ENCODE data around the gene RPRD1A. TPM values are rescaled to one million over a fixed set of nuclear protein-coding genes. Genes with fewer than 3 reads are reported as not detected.
"Not testable (repeated sequence)": the region's sequence is repeated elsewhere in the genome, so short reads cannot be mapped to it uniquely, and the experiment has no call there.

RPRD1A gene
- total RNA-seq, 1 experiment from 2014 or later, result 58.5 TPM

DNA sequence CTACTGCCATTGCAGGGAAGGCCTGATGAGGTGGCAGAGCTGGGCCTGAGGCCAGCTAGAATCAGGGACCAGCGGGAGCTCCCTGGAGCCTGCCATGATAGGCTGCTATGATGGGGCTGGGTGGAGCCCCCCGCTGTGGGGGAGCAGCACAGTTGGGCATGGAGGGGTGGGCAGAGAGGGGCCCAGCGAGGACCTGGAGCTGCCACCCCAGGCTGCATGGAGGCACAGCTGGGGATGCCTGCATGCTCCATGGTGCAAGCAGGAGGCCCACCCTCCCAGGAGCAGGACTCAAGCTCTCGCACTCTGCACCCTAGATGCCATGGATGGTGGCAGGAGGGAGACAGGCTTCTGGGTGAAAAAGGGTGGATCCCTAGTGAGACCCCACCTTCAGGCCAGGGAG lies 17.8 kb upstream of the RPRD1A start:
- in situ Hi-C loops (cut with HindIII; ENCODE audit: low pct_unique_long_range_greater_than_20kb, low sequenced_read_pairs), result no loop called here
- no peak for DNase-seq (ENCODE audit: low read depth, low spot score)

DNA sequence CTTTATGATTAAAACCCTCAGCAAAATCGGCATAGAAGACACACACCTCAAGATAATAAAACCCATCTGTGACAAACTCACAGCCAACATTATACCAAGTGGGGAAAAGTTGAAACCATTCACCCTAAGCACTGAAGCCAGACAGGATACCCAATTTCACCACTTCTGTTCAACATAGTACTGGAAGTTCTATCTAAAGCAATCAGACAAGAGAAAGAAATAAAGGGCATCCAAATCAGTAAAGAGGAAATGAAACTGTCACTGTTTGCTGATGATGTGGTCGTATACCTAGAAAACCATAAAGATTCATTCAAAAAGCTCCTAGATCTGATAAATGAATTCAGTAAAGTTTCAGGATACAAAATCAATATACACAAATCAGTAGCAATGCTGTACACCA lies 16.4 kb upstream of the RPRD1A start:
- no peak for DNase-seq (ENCODE audit: low read depth, low spot score)
- in situ Hi-C loops (cut with HindIII; ENCODE audit: low pct_unique_long_range_greater_than_20kb, low sequenced_read_pairs), result no loop called here

- DNase-seq (ENCODE audit: low read depth, low spot score); in situ Hi-C loops (cut with HindIII; ENCODE audit: low pct_unique_long_range_greater_than_20kb, low sequenced_read_pairs): not testable (repeated sequence)
Measured at GRCh38 chr18:36081118-36081517, 13.8 kb upstream of the RPRD1A start.

DNA sequence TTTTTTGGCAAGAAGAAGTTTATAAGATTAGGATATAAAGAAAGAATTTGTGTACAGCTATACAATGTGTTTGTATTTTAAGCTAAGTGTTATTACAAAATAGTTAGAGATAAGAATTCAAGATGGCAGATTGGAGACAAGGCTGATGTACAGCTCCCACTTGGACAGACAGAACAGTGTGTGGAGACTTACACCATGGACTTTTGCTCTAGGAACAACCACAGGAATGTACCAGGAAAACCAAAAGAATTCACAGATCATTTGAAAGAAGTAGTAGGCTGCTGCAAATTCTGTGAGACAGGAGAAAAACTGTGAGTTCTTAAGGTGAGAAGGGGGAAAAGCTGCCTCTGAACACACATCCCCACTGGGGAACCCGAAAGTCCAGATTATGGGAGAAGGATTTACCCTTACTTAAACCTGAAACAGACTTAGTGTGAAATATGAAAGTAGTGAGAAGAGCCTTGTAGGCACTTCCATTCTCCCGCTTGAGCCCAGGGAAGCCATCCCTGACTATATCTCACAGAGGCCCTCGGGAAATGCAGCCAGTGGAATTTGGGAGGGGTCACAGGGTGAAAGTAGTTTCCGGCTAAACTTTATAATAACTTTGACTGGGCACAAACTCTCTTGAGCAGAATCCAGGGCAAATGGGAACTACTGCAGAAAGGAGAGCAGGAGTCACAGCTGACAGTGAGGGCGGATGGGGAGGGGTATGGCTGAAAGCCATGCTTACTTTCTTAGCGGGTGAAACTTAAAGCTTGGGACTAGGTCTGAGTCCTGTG lies 11.6 kb upstream of the RPRD1A start:
- in situ Hi-C loops (cut with HindIII; ENCODE audit: low pct_unique_long_range_greater_than_20kb, low sequenced_read_pairs), result no loop called here
- DNase-seq (ENCODE audit: low read depth, low spot score), result no peak

- in situ Hi-C loops (cut with HindIII; ENCODE audit: low pct_unique_long_range_greater_than_20kb, low sequenced_read_pairs); DNase-seq (ENCODE audit: low read depth, low spot score): not testable (repeated sequence)
Measured at GRCh38 chr18:36077764-36078163, 10.4 kb upstream of the RPRD1A start.

DNA sequence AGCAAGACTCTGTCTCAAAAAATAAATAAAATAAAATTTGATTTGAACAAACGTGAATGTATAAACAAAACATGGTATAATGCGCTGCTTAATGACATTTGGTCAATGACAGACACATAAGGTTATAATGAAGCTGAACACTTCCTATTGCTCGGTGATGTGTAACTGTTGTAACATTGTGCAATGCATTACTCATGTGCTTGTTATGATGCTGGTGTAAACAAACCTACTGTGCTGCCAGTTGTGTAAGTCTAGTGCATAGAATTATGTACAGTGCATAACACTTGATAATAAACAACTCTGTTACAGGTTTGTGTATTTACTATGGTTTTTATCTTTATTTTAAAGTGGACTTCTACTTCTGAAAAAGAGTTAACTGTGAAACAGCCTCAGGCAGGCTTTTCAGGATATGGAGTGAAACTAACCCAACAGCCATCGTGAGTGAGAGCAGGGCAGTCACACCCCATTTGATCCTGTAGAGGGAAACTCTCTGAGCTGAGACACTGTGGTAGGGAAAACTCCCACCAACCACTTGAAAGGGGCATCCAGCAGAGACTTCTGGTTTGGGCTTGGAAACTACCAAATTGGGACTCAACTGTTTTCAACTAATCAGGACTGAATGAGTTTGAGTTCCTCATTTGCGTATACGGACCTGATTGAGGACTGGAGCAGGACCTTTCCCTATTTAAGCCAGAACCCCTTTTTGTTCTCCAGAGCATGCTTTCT lies 8.7 kb upstream of the RPRD1A start:
- in situ Hi-C loops (cut with HindIII; ENCODE audit: low pct_unique_long_range_greater_than_20kb, low sequenced_read_pairs), result no loop called here

DNA sequence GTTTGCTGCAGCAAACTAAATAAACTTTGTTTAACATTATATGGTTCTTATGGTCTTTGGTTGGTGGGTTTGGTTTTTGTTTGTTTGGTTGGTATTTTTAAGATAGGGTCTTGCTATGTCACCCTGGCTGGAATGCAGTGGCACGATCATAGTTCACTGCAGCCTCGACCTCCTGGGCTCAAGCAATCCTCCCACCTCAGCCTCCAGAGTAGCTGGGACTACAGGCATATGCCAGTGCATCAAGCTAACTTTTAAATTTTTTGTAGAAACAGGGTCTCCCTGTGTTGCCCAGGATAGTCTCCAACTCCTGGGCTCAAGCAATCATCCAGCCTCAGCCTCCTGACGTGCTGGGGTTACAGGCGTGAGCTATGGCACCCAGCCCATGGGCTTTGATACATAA lies 7.1 kb upstream of the RPRD1A start:
- no peak for DNase-seq (ENCODE audit: low read depth, low spot score)
- in situ Hi-C loops (cut with HindIII; ENCODE audit: low pct_unique_long_range_greater_than_20kb, low sequenced_read_pairs), result no loop called here

More for the DNA sequence above, 8.7 kb upstream of the RPRD1A start:
- peak; percentile 24 for DNase-seq (ENCODE audit: low read depth, low spot score)

DNA sequence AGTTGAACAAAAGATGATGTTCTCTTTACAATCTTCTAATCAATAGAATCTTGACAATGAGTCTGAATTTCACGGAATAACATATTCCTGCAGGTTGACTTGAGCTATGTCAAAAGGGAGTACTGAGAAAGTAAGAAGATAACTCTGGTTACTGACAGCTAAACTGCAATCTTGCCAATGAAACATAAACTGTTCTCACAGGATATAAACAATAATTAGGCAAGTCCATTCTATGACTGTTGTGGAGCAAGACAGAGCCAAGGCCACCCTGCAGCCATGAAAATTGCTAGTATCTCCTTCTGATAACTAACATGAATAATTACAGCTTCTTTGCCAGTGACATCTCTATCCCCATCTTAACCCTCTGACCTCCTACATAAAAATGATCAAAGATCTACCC lies 6.3 kb upstream of the RPRD1A start:
- DNase-seq (ENCODE audit: low read depth, low spot score), result no peak
- in situ Hi-C loops (cut with HindIII; ENCODE audit: low pct_unique_long_range_greater_than_20kb, low sequenced_read_pairs), result no loop called here

- in situ Hi-C loops (cut with HindIII; ENCODE audit: low pct_unique_long_range_greater_than_20kb, low sequenced_read_pairs), result not testable (repeated sequence)
Measured at GRCh38 chr18:36072406-36072805, 5.0 kb upstream of the RPRD1A start.

GRCh38 chr18:36066686-36067054 lies 689 bp downstream of the RPRD1A start:
- DNase-seq (ENCODE audit: low read depth, low spot score), result peak; percentile 2
- in situ Hi-C loops (cut with HindIII; ENCODE audit: low pct_unique_long_range_greater_than_20kb, low sequenced_read_pairs), result no loop called here

More at GRCh38 chr18:36072406-36072805, 5.0 kb upstream of the RPRD1A start:
- not testable (repeated sequence) for DNase-seq (ENCODE audit: low read depth, low spot score)

- in situ Hi-C loops (cut with HindIII; ENCODE audit: low pct_unique_long_range_greater_than_20kb, low sequenced_read_pairs), result no loop called here
- DNase-seq (ENCODE audit: low read depth, low spot score), result peak; percentile 74
Measured at GRCh38 chr18:36066001-36066400, 1.4 kb downstream of the RPRD1A start.

DNA sequence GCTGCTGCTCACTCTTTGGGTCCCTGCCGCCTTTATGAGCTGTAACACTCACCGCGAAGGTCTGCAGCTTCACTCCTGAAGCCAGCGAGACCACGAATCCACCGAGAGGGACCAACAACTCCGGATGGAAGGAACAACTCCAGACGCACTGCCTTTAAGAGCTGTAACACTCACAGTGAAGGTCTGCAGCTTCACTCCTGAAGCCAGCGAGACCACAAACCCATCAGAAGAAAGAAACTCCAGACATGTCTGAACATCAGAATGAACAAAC lies 2.6 kb downstream of the RPRD1A start:
- in situ Hi-C loops (cut with HindIII; ENCODE audit: low pct_unique_long_range_greater_than_20kb, low sequenced_read_pairs); DNase-seq (ENCODE audit: low read depth, low spot score): not testable (repeated sequence)

GRCh38 chr18:36064027-36064808 lies 3.1 kb downstream of the RPRD1A start:
- in situ Hi-C loops (cut with HindIII; ENCODE audit: low pct_unique_long_range_greater_than_20kb, low sequenced_read_pairs), result no loop called here
- DNase-seq (ENCODE audit: low read depth, low spot score), result no peak

- in situ Hi-C loops (cut with HindIII; ENCODE audit: low pct_unique_long_range_greater_than_20kb, low sequenced_read_pairs), result no loop called here
- no peak for DNase-seq (ENCODE audit: low read depth, low spot score)
Measured at GRCh38 chr18:36058674-36059073, 8.7 kb downstream of the RPRD1A start.

DNA sequence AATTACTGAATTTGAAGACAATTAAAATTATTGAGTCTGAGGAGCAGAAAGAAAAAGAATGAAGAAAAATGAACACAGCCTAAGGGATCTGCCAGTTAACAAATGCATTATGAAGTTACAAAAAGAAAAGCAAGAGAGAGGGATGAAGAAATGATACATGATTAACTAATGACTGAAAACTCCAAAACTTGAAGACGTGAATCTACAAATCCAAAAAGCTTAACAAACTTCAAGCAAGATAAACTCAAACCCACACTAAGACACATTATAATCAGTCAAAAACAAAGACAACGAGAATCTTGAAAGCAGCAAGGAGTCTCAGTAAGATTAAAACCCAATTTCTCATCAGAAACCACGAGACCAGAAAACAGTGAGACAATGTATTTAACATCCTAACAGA lies 15.6 kb downstream of the RPRD1A start:
- in situ Hi-C loops (cut with HindIII; ENCODE audit: low pct_unique_long_range_greater_than_20kb, low sequenced_read_pairs), result no loop called here
- DNase-seq (ENCODE audit: low read depth, low spot score), result no peak

GRCh38 chr18:36050479-36050878 lies 16.9 kb downstream of the RPRD1A start:
- DNase-seq (ENCODE audit: low read depth, low spot score), result no peak

DNA sequence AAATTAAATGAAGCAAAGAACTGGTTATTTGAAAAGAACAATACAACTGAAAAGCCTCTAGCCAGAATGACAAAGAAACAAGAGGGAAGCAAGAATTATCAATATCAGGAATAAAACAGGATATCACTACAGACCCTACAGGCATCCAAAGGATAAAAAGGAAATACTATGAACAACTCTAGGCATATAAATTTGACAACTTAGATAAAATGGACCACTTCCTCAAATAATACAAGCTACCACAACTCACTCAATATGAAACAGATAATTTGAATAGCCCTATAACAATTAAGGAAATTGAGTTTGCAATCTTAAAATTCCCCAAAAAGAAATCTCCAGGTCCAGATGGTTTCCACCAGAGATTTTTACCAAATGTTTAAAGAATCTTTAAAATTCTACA lies 19.8 kb downstream of the RPRD1A start:
- no peak for DNase-seq (ENCODE audit: low read depth, low spot score)
- in situ Hi-C loops (cut with HindIII; ENCODE audit: low pct_unique_long_range_greater_than_20kb, low sequenced_read_pairs), result no loop called here

More at GRCh38 chr18:36050479-36050878, 16.9 kb downstream of the RPRD1A start:
- in situ Hi-C loops (cut with HindIII; ENCODE audit: low pct_unique_long_range_greater_than_20kb, low sequenced_read_pairs), result no loop called here

DNA sequence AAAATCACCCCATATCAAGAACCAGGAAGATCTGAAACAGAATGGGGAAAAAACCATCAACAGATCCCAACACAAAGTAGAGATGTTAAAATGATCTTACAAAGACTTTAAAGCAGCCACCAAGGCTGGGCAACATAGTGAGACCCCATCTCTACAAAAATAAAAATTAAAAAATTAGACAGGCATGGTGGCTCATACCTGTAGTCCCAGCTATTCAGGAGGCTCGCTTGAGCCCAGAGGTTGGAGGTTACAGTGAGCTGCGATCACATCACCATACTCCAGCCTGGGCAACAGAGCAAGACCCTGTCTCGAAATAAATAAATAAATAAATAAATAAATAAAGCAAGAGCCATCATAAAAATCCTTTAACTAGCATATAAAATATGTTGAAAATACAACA lies 20.5 kb downstream of the RPRD1A start:
- in situ Hi-C loops (cut with HindIII; ENCODE audit: low pct_unique_long_range_greater_than_20kb, low sequenced_read_pairs), result no loop called here
- no peak for DNase-seq (ENCODE audit: low read depth, low spot score)
